NT2/D1 (cell line): ENCODE data around the gene HOXD3.

Experiments used
- DNase-seq: peaks from one replicate; pipeline ENCODE4 v3.0.0-alpha.2; 2011; ENCODE audit warnings: low read depth, low spot score
- H3K27me3 ChIP-seq: 2 replicates; pipeline ENCODE4 v1.6.0; 2011; ENCODE audit warnings: mild to moderate bottlenecking; ENCODE audit not compliant: insufficient read length, insufficient read depth
- H3K36me3 ChIP-seq: 2 replicates; pipeline ENCODE4 v1.6.1; 2011; ENCODE audit warnings: mild to moderate bottlenecking, low read length, mixed read lengths; ENCODE audit not compliant: insufficient read depth, insufficient read length
- H3K4me1 ChIP-seq: 2 replicates; pipeline ENCODE4 v1.5.1; 2011; ENCODE audit not compliant: insufficient read depth, insufficient read length
- H3K4me3 ChIP-seq: 2 replicates; pipeline ENCODE4 v1.5.1; 2011; ENCODE audit warnings: low read depth; ENCODE audit not compliant: insufficient read length
- H3K9ac ChIP-seq: 2 replicates; pipeline ENCODE4 v1.6.0; 2011; ENCODE audit warnings: low read depth; ENCODE audit not compliant: insufficient read length
- H3K9me3 ChIP-seq: 2 replicates; pipeline ENCODE4 v1.5.1; 2011; ENCODE audit warnings: mild to moderate bottlenecking, low read length; ENCODE audit not compliant: insufficient read depth
- SUZ12 ChIP-seq: IDR thresholded peaks from 2 replicates; pipeline ENCODE4 v1.6.1; 2011; ENCODE audit not compliant: insufficient read length, insufficient read depth; ENCODE audit errors: extremely low read depth
- YY1 ChIP-seq: IDR thresholded peaks from 2 replicates; pipeline ENCODE4 v1.6.1; 2011; ENCODE audit not compliant: insufficient read length, insufficient read depth
- ZNF274 ChIP-seq: IDR thresholded peaks from 2 replicates; pipeline ENCODE4 v1.6.1; 2011; ENCODE audit warnings: mild to moderate bottlenecking, low read depth, low read length

The HOXD3 gene

DNA sequence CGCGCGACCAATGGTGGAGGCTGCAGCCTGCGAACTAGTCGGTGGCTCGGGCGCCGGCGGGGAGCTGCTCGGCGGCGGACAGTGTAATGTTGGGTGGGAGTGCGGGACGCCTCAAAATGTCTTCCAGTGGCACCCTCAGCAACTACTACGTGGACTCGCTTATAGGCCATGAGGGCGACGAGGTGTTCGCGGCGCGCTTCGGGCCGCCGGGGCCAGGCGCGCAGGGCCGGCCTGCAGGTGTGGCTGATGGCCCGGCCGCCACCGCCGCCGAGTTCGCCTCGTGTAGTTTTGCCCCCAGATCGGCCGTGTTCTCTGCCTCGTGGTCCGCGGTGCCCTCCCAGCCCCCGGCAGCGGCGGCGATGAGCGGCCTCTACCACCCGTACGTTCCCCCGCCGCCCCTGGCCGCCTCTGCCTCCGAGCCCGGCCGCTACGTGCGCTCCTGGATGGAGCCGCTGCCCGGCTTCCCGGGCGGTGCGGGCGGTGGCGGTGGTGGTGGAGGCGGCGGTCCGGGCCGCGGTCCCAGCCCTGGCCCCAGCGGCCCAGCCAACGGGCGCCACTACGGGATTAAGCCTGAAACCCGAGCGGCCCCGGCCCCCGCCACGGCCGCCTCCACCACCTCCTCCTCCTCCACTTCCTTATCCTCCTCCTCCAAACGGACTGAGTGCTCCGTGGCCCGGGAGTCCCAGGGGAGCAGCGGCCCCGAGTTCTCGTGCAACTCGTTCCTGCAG is 34.3 kb upstream of the HOXD3 start, which contains the start of gene HOXD9:
Gene HOXD9 (plus strand): TSS at position 37 of the 728 bp plus-strand sequence. CDS start 50 bp downstream, at position 87.
- TF ChIP-seq YY1 (no peak), SUZ12 (peak; percentile 15), ZNF274 (no peak)
- Histone ChIP-seq H3K4me3 (peak within 1 kb of the TSS; percentile 55), H3K9ac (peak within 1 kb of the TSS; percentile 62), H3K36me3 (no peaks in the 10 kb centered on the region), H3K27me3 (peaks cover 99% of the 10 kb centered on the region), H3K4me1 (peaks cover 3% of the 10 kb centered on the region), H3K9me3 (no peaks in the 10 kb centered on the region; the same call in 1 of the 2 replicates)
- DNase-seq: no peak

DNA sequence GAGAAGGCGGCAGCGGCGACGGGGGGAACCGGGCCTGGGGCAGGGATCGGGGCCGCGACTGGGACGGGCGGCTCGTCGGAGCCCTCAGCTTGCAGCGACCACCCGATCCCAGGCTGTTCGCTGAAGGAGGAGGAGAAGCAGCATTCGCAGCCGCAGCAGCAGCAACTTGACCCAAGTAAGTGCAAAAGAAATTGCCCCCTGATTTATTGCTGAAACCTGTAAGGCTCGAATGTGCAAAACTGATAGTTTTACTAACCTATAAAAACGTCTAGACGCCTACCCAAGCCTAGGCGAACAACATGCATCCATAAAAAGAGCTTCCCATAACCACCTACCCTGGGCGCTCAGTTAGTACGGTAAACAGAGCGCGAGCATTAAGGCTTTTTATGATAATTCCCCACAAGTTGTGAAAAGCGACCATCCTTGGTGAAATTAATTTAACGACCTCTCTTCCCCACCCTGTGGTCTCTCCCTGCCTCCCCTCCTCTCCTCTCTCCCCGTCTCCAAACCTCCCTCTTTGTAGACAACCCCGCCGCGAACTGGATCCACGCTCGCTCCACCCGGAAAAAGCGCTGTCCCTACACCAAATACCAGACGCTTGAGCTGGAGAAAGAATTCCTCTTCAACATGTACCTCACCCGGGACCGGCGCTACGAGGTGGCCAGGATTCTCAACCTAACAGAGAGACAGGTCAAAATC is 33.5 kb upstream of the HOXD3 start:
- Histone ChIP-seq H3K27me3 (peaks cover 99% of the 10 kb centered on the region), H3K4me3 (peak overlapping the region; percentile 55), H3K4me1 (peaks cover 3% of the 10 kb centered on the region), H3K9me3 (no peaks in the 10 kb centered on the region; the same call in 1 of the 2 replicates), H3K36me3 (no peaks in the 10 kb centered on the region), H3K9ac (no peak overlapping the region)
- no peak for DNase-seq
- TF ChIP-seq YY1: no peak
- peak; percentile 80 for TF ChIP-seq SUZ12
- no peak for TF ChIP-seq ZNF274

DNA sequence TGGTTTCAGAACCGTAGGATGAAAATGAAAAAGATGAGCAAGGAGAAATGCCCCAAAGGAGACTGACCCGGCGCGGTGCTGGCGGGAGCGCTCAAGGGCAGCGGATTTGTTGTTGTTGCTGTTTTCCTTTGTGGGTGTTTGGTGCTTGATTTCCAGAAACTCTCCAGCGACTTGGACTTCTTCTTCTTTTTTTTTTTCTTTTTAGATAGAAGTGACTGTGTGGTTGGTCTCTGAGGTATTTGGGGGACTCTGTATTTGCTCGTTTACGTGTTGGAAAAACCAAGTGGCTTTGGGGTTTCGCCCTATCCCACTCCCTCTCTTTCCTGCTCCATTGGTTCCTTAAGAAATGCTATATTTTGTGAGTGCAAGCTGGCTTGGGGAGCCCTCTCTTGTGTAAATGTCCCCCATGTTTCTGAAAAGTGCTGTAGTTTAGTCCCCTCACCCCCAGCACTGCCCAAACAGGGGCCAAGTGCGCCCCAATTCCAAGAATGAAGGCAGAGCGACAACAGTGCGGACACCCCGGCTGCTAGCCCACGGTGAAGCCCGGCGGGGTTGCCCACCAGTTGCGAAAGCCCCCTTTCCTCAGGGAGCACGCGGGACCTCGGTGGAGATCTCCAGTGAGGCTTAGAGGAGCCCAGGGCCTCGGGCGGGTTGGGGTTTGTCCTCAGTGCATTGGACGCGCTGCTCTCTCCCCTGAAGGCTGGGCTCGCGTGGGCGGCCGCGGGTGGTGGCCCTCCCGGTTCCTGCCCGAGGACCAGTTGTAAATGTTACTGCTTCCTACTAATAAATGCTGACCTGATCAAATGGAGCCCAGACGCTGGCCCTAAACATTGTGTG is 32.8 kb upstream of the HOXD3 start:
- Histone ChIP-seq H3K27me3 (peaks cover 100% of the 10 kb centered on the region), H3K36me3 (no peaks in the 10 kb centered on the region), H3K4me1 (peaks cover 8% of the 10 kb centered on the region), H3K4me3 (no peak overlapping the region), H3K9me3 (no peaks in the 10 kb centered on the region), H3K9ac (no peak overlapping the region)
- TF ChIP-seq ZNF274 (no peak), SUZ12 (no peak), YY1 (no peak)
- no peak for DNase-seq

DNA sequence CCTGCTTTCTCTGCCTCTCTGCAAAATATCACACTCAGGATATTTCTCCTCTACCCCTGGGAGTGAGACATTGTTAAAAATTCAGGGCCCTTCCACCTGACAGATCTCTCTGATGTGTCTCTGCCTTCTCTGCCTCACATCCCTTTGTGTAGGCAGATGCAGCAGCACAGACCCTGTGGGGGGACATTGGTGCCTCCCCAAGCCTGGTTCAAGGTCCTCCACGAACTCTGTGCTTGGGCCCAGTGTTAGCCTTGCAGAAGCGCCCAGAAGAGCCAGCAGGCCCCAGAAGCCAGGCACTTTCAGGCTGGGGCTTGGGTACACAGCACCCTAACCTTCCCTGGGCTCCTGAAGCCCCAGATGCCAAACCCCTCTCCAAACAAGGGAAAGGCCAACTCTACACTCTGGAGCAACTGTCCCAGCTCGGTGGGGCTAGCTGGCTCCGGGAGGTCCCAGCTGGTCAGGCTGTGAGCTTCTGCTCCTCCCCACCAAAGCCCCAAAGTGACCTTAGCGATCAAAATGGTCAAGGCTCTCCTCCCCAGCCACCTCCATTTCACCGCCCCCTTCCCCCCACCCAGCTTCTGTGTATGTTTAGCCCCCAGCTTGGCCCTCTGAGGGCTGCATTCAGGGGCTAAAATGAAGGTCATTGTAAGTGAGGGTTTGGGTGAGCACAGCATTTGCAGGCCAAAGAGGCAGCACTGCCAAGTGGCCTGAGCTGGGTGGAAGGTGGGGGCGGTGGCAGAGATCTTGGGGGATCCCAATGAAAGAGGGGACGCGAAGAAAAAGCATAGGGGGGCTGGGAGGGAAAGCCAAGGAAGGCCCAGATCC is 31.9 kb upstream of the HOXD3 start:
- no peak overlapping the region for H3K9ac ChIP-seq
- H3K36me3 ChIP-seq: no peaks in the 10 kb centered on the region
- H3K4me1 ChIP-seq: peaks cover 10% of the 10 kb centered on the region
- TF ChIP-seq ZNF274 (no peak), YY1 (no peak), SUZ12 (no peak)
- H3K4me3 ChIP-seq: no peak overlapping the region
- no peaks in the 10 kb centered on the region for H3K9me3 ChIP-seq
- no peak for DNase-seq
- H3K27me3 ChIP-seq: peaks cover 99% of the 10 kb centered on the region

DNA sequence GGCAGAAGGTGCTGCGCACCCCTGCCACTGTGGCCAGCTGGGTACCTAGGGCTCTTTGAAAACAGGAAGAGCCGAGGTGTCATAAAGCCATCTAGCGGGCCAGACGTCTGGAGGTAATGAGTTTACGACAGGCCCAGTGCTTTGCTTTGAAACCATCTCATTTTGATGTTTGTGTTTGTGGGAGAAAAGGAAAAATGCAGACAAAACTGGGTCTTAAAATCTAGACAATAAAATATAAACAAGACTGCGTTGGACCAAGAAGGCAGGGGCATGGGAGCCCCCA is 31.4 kb upstream of the HOXD3 start:
- TF ChIP-seq SUZ12 (no peak), YY1 (no peak), ZNF274 (no peak)
- H3K27me3 ChIP-seq: peaks cover 99% of the 10 kb centered on the region
- DNase-seq: no peak
- no peaks in the 10 kb centered on the region for H3K36me3 ChIP-seq
- no peaks in the 10 kb centered on the region for H3K9me3 ChIP-seq
- peaks cover 11% of the 10 kb centered on the region for H3K4me1 ChIP-seq
- H3K9ac ChIP-seq: no peak overlapping the region
- no peak overlapping the region for H3K4me3 ChIP-seq

DNA sequence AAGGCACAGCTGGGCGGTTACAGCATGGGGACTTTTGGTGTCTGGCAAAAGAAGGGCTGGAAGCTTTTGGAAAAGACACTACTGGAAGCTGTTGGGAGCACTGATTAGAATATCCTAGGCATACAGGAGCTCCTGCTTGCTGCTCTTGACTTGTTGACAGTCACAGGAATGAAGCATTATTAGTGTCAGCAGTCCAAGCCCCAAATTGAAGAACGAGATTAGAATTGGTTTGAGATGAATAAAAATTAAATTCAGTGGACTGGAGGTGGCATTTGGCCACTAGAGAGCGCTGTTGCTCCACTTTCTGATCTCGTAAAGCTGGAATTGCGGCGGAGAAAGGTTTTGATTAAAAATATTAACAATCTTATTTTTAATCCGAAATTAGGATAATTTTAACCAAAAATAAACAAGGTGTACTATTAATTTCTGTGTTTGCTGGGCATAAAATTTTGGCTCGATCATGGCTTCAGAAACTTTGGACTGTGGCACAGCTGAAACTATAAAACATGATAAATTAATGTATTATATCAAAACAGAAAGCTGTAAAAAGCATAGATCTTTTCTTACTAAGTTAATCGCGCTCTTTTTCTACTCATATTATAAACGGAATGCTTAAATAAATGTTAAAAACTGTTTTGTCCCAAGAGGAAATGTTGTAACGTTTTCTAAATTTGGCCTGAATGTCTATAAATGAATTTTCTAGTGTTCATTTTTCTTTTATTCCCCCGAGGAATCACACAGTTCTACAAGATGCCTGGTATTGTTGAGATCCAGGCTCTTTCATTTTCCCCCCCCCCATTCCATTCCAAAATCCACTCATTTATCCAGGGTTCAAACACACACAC is 30.0 kb upstream of the HOXD3 start:
- no peak for DNase-seq
- Histone ChIP-seq H3K36me3 (no peaks in the 10 kb centered on the region), H3K4me3 (no peak overlapping the region), H3K9ac (no peak overlapping the region), H3K4me1 (peaks cover 9% of the 10 kb centered on the region), H3K9me3 (no peaks in the 10 kb centered on the region), H3K27me3 (peaks cover 99% of the 10 kb centered on the region)
- TF ChIP-seq SUZ12 (no peak), YY1 (no peak), ZNF274 (no peak)
